Mesenchymal stem cell (in vitro differentiated cells and primary cell): ENCODE measurements around the gene GLOD5.

Source experiments
- DNase-seq: peaks from one replicate; pipeline ENCODE4 v3.0.0-alpha.2; 2013
- H2AFZ ChIP-seq: one replicate; pipeline ENCODE4 v1.6.1; 2013; ENCODE audit warnings: low read depth, mild to moderate bottlenecking, control low read depth, inconsistent platforms, low read length, moderate library complexity
- H2AK5ac ChIP-seq: 2 replicates; pipeline ENCODE4 v1.6.1; 2013; ENCODE audit warnings: low read length, moderate library complexity, mild to moderate bottlenecking, inconsistent platforms; ENCODE audit not compliant: severe bottlenecking
- H2BK120ac ChIP-seq: one replicate; pipeline ENCODE4 v1.6.1; 2013; ENCODE audit warnings: low read depth, mild to moderate bottlenecking, inconsistent platforms, low read length, moderate library complexity
- H2BK12ac ChIP-seq, 2 experiments: one replicate each; pipeline ENCODE4 v1.6.1; 2013; ENCODE audit warnings: inconsistent platforms in 2 of 2, low read length in 2 of 2, mild to moderate bottlenecking in 2 of 2, moderate library complexity in 2 of 2, control low read depth in 1 of 2
- H2BK15ac ChIP-seq: one replicate; pipeline ENCODE4 v1.6.1; 2013; ENCODE audit warnings: mild to moderate bottlenecking, low read depth, inconsistent platforms; ENCODE audit not compliant: poor library complexity, severe bottlenecking
- H2BK5ac ChIP-seq: 2 replicates; pipeline ENCODE4 v1.6.1; 2013; ENCODE audit warnings: low read depth, mild to moderate bottlenecking, low read length, control low read depth, inconsistent platforms; ENCODE audit not compliant: poor library complexity, severe bottlenecking
- H3K14ac ChIP-seq, 2 experiments: one replicate each; pipeline ENCODE4 v1.6.1; 2013; ENCODE audit warnings: inconsistent platforms in 2 of 2, low read length in 2 of 2, control low read depth in 1 of 2, mild to moderate bottlenecking in 1 of 2, moderate library complexity in 1 of 2
- H3K18ac ChIP-seq, 2 experiments: one replicate each; pipeline ENCODE4 v1.6.1; 2013; ENCODE audit warnings: inconsistent platforms in 2 of 2, low read length in 2 of 2, control low read depth in 1 of 2, low read depth in 1 of 2, mild to moderate bottlenecking in 1 of 2
- H3K23ac ChIP-seq, 2 experiments: one replicate each; pipeline ENCODE4 v1.6.1; 2013; ENCODE audit warnings: inconsistent platforms in 2 of 2, low read length in 2 of 2, mild to moderate bottlenecking in 2 of 2, moderate library complexity in 2 of 2, control low read depth in 1 of 2
- H3K27ac ChIP-seq: 2 replicates; pipeline ENCODE4 v1.5.1; 2013; ENCODE audit warnings: mild to moderate bottlenecking, moderate library complexity, low read length, control low read depth, inconsistent platforms; ENCODE audit not compliant: poor library complexity, severe bottlenecking
- H3K27me3 ChIP-seq, 2 experiments: 2 replicates each; pipeline versions ENCODE4 v1.6.1 to v1.7.0; 2013; ENCODE audit warnings: low read length in 2 of 2, mild to moderate bottlenecking in 2 of 2, moderate library complexity in 2 of 2, control low read depth in 1 of 2, inconsistent platforms in 1 of 2; ENCODE audit not compliant: control insufficient read depth in 1 of 2, insufficient read depth in 1 of 2
- H3K36me3 ChIP-seq, 2 experiments: 2 replicates each; pipeline versions ENCODE4 v1.6.1 to v1.7.0; 2013; ENCODE audit warnings: low read length in 2 of 2, control low read depth in 1 of 2, inconsistent platforms in 1 of 2, low read depth in 1 of 2, mild to moderate bottlenecking in 1 of 2; ENCODE audit not compliant: insufficient read depth in 2 of 2, control insufficient read depth in 1 of 2
- H3K4ac ChIP-seq, 2 experiments: one replicate each; pipeline ENCODE4 v1.6.1; 2013; ENCODE audit warnings: inconsistent platforms in 2 of 2, low read length in 2 of 2, mild to moderate bottlenecking in 2 of 2, moderate library complexity in 2 of 2, control low read depth in 1 of 2, low read depth in 1 of 2
- H3K4me1 ChIP-seq: 2 replicates; pipeline ENCODE4 v1.6.1; 2013; ENCODE audit warnings: low read depth, low read length, control low read depth; ENCODE audit not compliant: control insufficient read depth, insufficient read depth
- H3K4me2 ChIP-seq: 2 replicates; pipeline ENCODE4 v1.6.1; 2013; ENCODE audit warnings: low read length, mild to moderate bottlenecking, inconsistent platforms; ENCODE audit not compliant: poor library complexity, severe bottlenecking
- H3K4me3 ChIP-seq, 2 experiments: 2 replicates each; pipeline versions ENCODE4 v1.5.1 to v1.7.0; 2013; ENCODE audit warnings: low read length in 2 of 2, mild to moderate bottlenecking in 2 of 2, control low read depth in 1 of 2, low read depth in 1 of 2; ENCODE audit not compliant: insufficient read depth in 1 of 2
- H3K79me1 ChIP-seq: replicated peaks from 2 replicates; pipeline ENCODE4 v1.6.1; 2013; ENCODE audit warnings: mild to moderate bottlenecking, control low read depth, low read length, inconsistent platforms; ENCODE audit not compliant: poor library complexity, severe bottlenecking
- H3K9ac ChIP-seq: 2 replicates; pipeline ENCODE4 v1.7.0; 2013; ENCODE audit warnings: mild to moderate bottlenecking, low read length, moderate library complexity
- H3K9me3 ChIP-seq: 2 replicates; pipeline ENCODE4 v1.7.0; 2013; ENCODE audit warnings: mild to moderate bottlenecking, low read length; ENCODE audit not compliant: control insufficient read depth
- H4K8ac ChIP-seq: one replicate; pipeline ENCODE4 v1.6.1; 2013; ENCODE audit warnings: inconsistent platforms, mild to moderate bottlenecking, low read length, moderate library complexity
- H4K91ac ChIP-seq: one replicate; pipeline ENCODE4 v1.6.1; 2013; ENCODE audit warnings: mild to moderate bottlenecking, low read length, inconsistent platforms
- WGBS: methylation state at CpG from one replicate; pipeline ENCODE4 v1.1.7; 2013; ENCODE audit warnings: mixed read lengths; 5-methylcytosine and 5-hydroxymethylcytosine counted together

GLOD5 gene

GRCh38 chrX:48715072-48715471 is 46.5 kb upstream of the GLOD5 start:
- H3K27ac ChIP-seq = no peak overlapping the region
- H2BK15ac ChIP-seq = no peak overlapping the region
- no peak overlapping the region for H3K4me3 ChIP-seq
- H3K23ac ChIP-seq = no peak overlapping the region
- H3K36me3 ChIP-seq = no peaks in the 10 kb centered on the region
- no peak overlapping the region for H2BK5ac ChIP-seq
- no peak overlapping the region for H3K4ac ChIP-seq
- no peak overlapping the region for H2AK5ac ChIP-seq
- H3K27me3 ChIP-seq = peaks cover 0 to 15% of the 10 kb centered on the region in 2 experiments
- H4K8ac ChIP-seq = no peak overlapping the region
- H2BK120ac ChIP-seq = no peak overlapping the region
- H3K9me3 ChIP-seq = peaks cover 2% of the 10 kb centered on the region
- no peak overlapping the region for H3K14ac ChIP-seq
- no peak overlapping the region for H3K18ac ChIP-seq
- 57% methylated on average over 2 of the region's 2 CpGs for WGBS
- DNase-seq = no peak
- H2AFZ ChIP-seq = no peak overlapping the region
- no peak overlapping the region for H4K91ac ChIP-seq
- no peaks in the 10 kb centered on the region for H3K4me1 ChIP-seq
- H3K9ac ChIP-seq = no peak overlapping the region
- peaks cover 2% of the 10 kb centered on the region for H3K79me1 ChIP-seq
- H2BK12ac ChIP-seq = no peak overlapping the region
- no peak overlapping the region for H3K4me2 ChIP-seq

- H3K27ac ChIP-seq = no peak overlapping the region
These were observed 45.6 kb upstream of the GLOD5 start for GRCh38 chrX:48715876-48716502.

GRCh38 chrX:48719958-48720357 is 41.6 kb upstream of the GLOD5 start:
- no peak overlapping the region for H2BK15ac ChIP-seq
- H2BK5ac ChIP-seq = no peak overlapping the region
- H3K27me3 ChIP-seq = no peaks in the 10 kb centered on the region
- H2BK120ac ChIP-seq = no peak overlapping the region
- no peak overlapping the region for H3K18ac ChIP-seq
- no peak overlapping the region for H4K91ac ChIP-seq
- H3K36me3 ChIP-seq = no peaks in the 10 kb centered on the region
- H3K27ac ChIP-seq = no peak overlapping the region
- no peak overlapping the region for H3K4me2 ChIP-seq
- 80% methylated on average over 2 of the region's 2 CpGs for WGBS
- DNase-seq = no peak
- H3K4me3 ChIP-seq = no peak overlapping the region
- peaks cover 16% of the 10 kb centered on the region for H3K9me3 ChIP-seq
- no peak overlapping the region for H4K8ac ChIP-seq
- no peak overlapping the region for H3K4ac ChIP-seq
- H3K23ac ChIP-seq = no peak overlapping the region
- H2AK5ac ChIP-seq = no peak overlapping the region
- H3K14ac ChIP-seq = no peak overlapping the region
- no peak overlapping the region for H3K9ac ChIP-seq
- H2BK12ac ChIP-seq = no peak overlapping the region
- H3K79me1 ChIP-seq = peaks cover 1% of the 10 kb centered on the region
- no peaks in the 10 kb centered on the region for H3K4me1 ChIP-seq
- H2AFZ ChIP-seq = no peak overlapping the region

More at GRCh38 chrX:48715876-48716502, 45.6 kb upstream of the GLOD5 start:
- Histone ChIP-seq H3K14ac (no peak overlapping the region), H2BK15ac (no peak overlapping the region), H4K8ac (no peak overlapping the region), H3K27me3 (peaks cover 0 to 11% of the 10 kb centered on the region in 2 experiments), H2BK120ac (no peak overlapping the region), H2AK5ac (no peak overlapping the region), H2BK12ac (no peak overlapping the region), H3K4me2 (no peak overlapping the region), H3K9ac (no peak overlapping the region), H2BK5ac (no peak overlapping the region), H3K9me3 (peaks cover 6% of the 10 kb centered on the region), H3K4me1 (no peaks in the 10 kb centered on the region), H3K4me3 (no peak overlapping the region), H3K79me1 (peaks cover 3% of the 10 kb centered on the region), H4K91ac (no peak overlapping the region), H3K18ac (no peak overlapping the region), H2AFZ (no peak overlapping the region), H3K4ac (no peak overlapping the region), H3K23ac (no peak overlapping the region), H3K36me3 (no peaks in the 10 kb centered on the region)
- 76% methylated on average over 4 of the region's 4 CpGs for WGBS
- DNase-seq = no peak

GRCh38 chrX:48720577-48721250 is 40.8 kb upstream of the GLOD5 start:
- H3K14ac ChIP-seq = no peak overlapping the region
- no peak overlapping the region for H2AK5ac ChIP-seq
- H3K4me2 ChIP-seq = no peak overlapping the region
- no peaks in the 10 kb centered on the region for H3K4me1 ChIP-seq
- H3K4ac ChIP-seq = no peak overlapping the region
- H3K9me3 ChIP-seq = peaks cover 16% of the 10 kb centered on the region
- H3K27me3 ChIP-seq = no peaks in the 10 kb centered on the region
- no peak overlapping the region for H4K8ac ChIP-seq
- no peak overlapping the region for H2BK12ac ChIP-seq
- no peak for DNase-seq
- H2BK5ac ChIP-seq = no peak overlapping the region
- H3K18ac ChIP-seq = no peak overlapping the region
- H2AFZ ChIP-seq = no peak overlapping the region
- 89% methylated on average over 4 of the region's 4 CpGs for WGBS
- no peak overlapping the region for H3K9ac ChIP-seq
- no peak overlapping the region for H2BK15ac ChIP-seq
- H3K79me1 ChIP-seq = peaks cover 1% of the 10 kb centered on the region
- no peak overlapping the region for H3K27ac ChIP-seq
- H4K91ac ChIP-seq = no peak overlapping the region
- H3K23ac ChIP-seq = no peak overlapping the region
- no peak overlapping the region for H3K4me3 ChIP-seq
- H3K36me3 ChIP-seq = no peaks in the 10 kb centered on the region
- no peak overlapping the region for H2BK120ac ChIP-seq
